Endothelial cell (in vitro differentiated cells): ENCODE measurements around the gene CYRIA. TPM values are rescaled to one million over a fixed set of nuclear protein-coding genes. Genes with fewer than 3 reads are reported as not detected.

Experiments used
- DNase-seq: peaks from one replicate; pipeline ENCODE4 v3.0.0; 2021; ENCODE audit warnings: low spot score
- H3K27ac Mint-ChIP-seq: one replicate; pipeline ENCODE4 v1.8.0; 2021; ENCODE audit warnings: mixed read lengths, inconsistent platforms; ENCODE audit not compliant: unreplicated experiment
- H3K27me3 Mint-ChIP-seq: one replicate; pipeline ENCODE4 v1.8.0; 2021; ENCODE audit warnings: mild to moderate bottlenecking, moderate library complexity, mixed read lengths, inconsistent platforms; ENCODE audit not compliant: unreplicated experiment
- H3K36me3 Mint-ChIP-seq: one replicate; pipeline ENCODE4 v1.8.0; 2021; ENCODE audit warnings: mild to moderate bottlenecking, low read depth, mixed read lengths, inconsistent platforms; ENCODE audit not compliant: unreplicated experiment
- H3K4me1 Mint-ChIP-seq: one replicate; pipeline ENCODE4 v1.8.0; 2021; ENCODE audit warnings: mild to moderate bottlenecking, mixed read lengths, inconsistent platforms; ENCODE audit not compliant: unreplicated experiment
- H3K4me3 Mint-ChIP-seq: one replicate; pipeline ENCODE4 v1.8.0; 2021; ENCODE audit warnings: mild to moderate bottlenecking, mixed read lengths, inconsistent platforms; ENCODE audit not compliant: unreplicated experiment
- H3K9me3 Mint-ChIP-seq: one replicate; pipeline ENCODE4 v1.8.0; 2021; ENCODE audit warnings: mixed read lengths, inconsistent platforms; ENCODE audit not compliant: unreplicated experiment
- total RNA-seq: library from RNA; stranded (reverse); fragmentation: NEBNext Ultra II Directional; extraction: Animal tissue kit (Norgen Biotek cat#: 25700); gene quantifications from one replicate; pipeline ENCODE4 v1.2.1, GENCODE V29; 2021; ENCODE audit not compliant: unreplicated experiment
- TF ChIP-seq, protein P1 (sequence below): fragments of 200-600 bp; sonication (generic); IDR thresholded peaks from one replicate; pipeline ENCODE4 v1.5.0; 2021; ENCODE audit warnings: antibody characterized with exemption; ENCODE audit not compliant: unreplicated experiment

CYRIA gene
- total RNA-seq, 1 donor from 2014 or later, result 32.4 TPM

- TF ChIP-seq, protein P1, sequence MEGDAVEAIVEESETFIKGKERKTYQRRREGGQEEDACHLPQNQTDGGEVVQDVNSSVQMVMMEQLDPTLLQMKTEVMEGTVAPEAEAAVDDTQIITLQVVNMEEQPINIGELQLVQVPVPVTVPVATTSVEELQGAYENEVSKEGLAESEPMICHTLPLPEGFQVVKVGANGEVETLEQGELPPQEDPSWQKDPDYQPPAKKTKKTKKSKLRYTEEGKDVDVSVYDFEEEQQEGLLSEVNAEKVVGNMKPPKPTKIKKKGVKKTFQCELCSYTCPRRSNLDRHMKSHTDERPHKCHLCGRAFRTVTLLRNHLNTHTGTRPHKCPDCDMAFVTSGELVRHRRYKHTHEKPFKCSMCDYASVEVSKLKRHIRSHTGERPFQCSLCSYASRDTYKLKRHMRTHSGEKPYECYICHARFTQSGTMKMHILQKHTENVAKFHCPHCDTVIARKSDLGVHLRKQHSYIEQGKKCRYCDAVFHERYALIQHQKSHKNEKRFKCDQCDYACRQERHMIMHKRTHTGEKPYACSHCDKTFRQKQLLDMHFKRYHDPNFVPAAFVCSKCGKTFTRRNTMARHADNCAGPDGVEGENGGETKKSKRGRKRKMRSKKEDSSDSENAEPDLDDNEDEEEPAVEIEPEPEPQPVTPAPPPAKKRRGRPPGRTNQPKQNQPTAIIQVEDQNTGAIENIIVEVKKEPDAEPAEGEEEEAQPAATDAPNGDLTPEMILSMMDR, result peak; percentile 70
- H3K36me3 Mint-ChIP-seq, result peaks cover 38% of the 10 kb centered on the region
- H3K9me3 Mint-ChIP-seq, result no peaks in the 10 kb centered on the region
- peak; percentile 41 for DNase-seq
- no peaks in the 10 kb centered on the region for H3K27me3 Mint-ChIP-seq
- H3K4me3 Mint-ChIP-seq, result no peak overlapping the region
- H3K27ac Mint-ChIP-seq, result no peak overlapping the region
- H3K4me1 Mint-ChIP-seq, result peaks cover 42% of the 10 kb centered on the region
These were observed 48.1 kb downstream of the CYRIA start for GRCh38 chr2:16617282-16618266.
